ENCODE results near the gene OR5AU1. TPM values are rescaled to one million over a fixed set of nuclear protein-coding genes. Genes with fewer than 3 reads are reported as not detected.
A peak's percentile ranks its signal among the peaks of the same experiment; 100 is the strongest.

The OR5AU1 gene
- total and polyA plus RNA-seq, 2 of the 4 experiments (the other 2 are of a cell fraction), result not detected

DNA sequence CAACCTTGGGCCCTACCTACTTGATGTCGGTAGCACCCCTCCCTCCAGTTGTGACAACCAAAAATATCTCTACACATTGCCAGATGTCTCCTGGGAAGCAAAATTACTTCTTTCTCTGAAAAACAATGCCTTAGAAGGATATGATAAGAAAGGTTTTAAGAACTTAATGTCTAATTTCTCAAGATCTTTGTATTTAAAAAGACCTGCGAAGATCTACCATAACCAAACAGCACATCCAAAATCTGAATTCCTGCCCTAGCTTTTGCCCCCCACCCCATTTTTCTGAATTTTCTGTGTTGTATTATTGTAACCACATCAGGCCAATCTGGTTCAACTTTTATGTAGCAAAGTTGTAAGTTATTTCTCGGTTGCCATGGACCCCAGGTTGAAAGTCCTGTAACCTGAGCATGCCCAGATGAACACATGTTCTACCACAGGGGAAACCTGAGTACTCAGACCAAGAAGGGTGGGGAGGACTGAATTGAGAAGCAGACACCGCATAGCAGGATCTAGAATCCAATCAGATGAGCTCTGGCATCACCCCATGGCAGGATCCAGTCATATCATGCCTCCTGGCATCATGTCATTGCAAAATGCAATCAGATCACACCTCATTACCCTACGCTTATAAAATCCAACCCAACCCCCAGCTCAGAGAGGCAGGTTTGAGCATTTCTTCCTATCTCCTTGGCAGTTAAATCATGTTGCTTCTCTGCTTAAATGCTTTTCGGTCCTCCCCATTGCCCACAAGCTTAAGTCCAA lies 46.3 kb downstream of the OR5AU1 start:
- dilution Hi-C loops (cut with HindIII; ENCODE audit: low sequenced_read_pairs, unreplicated experiment) (no loop called here), intact Hi-C loops (cut with micrococcal nuclease) (loop anchor here (5.0 kb wide), 1 partner anchor 412 kb away; no protein-coding TSS in a partner anchor)
- BruUV-seq (replicated peaks), result no TSS peak

More for the DNA sequence above, 46.3 kb downstream of the OR5AU1 start:
- no peak for DNase-seq
- H3K14ac ChIP-seq (replicated peaks; ENCODE audit: low read depth, low read length), result no peak overlapping the region
- TF ChIP-seq, protein P1, sequence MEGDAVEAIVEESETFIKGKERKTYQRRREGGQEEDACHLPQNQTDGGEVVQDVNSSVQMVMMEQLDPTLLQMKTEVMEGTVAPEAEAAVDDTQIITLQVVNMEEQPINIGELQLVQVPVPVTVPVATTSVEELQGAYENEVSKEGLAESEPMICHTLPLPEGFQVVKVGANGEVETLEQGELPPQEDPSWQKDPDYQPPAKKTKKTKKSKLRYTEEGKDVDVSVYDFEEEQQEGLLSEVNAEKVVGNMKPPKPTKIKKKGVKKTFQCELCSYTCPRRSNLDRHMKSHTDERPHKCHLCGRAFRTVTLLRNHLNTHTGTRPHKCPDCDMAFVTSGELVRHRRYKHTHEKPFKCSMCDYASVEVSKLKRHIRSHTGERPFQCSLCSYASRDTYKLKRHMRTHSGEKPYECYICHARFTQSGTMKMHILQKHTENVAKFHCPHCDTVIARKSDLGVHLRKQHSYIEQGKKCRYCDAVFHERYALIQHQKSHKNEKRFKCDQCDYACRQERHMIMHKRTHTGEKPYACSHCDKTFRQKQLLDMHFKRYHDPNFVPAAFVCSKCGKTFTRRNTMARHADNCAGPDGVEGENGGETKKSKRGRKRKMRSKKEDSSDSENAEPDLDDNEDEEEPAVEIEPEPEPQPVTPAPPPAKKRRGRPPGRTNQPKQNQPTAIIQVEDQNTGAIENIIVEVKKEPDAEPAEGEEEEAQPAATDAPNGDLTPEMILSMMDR (conservative IDR thresholded peaks at IDR 0.05; ENCODE audit: low read depth, low read length), result no peak
- no peak for TF ChIP-seq BHLHE40 (IDR thresholded peaks at IDR 0.05; ENCODE audit: low read depth, low read length)
- TF ChIP-seq MXI1 (IDR thresholded peaks at IDR 0.05; ENCODE audit: borderline replicate concordance, low read depth, low read length), result no peak
- no peak for TF ChIP-seq FOS (IDR thresholded peaks at IDR 0.05; ENCODE audit: low read depth, low read length)
- no peaks in the 10 kb centered on the region for H3K9me3 ChIP-seq (ENCODE audit: control insufficient read depth, insufficient read depth, low read length)
- 44% methylated on average over 1 of the region's 6 CpGs; no CpG with 5 or more reads in 1 of the 2 experiments for WGBS, 2 experiments (ENCODE audit: extremely low coverage in 2 of 2, insufficient read length in 1 of 2)
- no peaks in the 10 kb centered on the region for H3K79me1 ChIP-seq (ENCODE audit: low read depth in 1 of 2, low read length in 2 of 2)
- no peaks in the 10 kb centered on the region for H3K27me3 ChIP-seq (ENCODE audit: control insufficient read depth, insufficient read depth, low read length)
- H2BK15ac ChIP-seq (ENCODE audit: low read depth, low read length), result no peak overlapping the region
- no peak overlapping the region for H3K4me3 ChIP-seq (ENCODE audit: insufficient read depth, low read depth, low read length)
- in situ Hi-C loops (cut with MboI; ENCODE audit: low sequenced_read_pairs), result no loop called here
- H4K8ac ChIP-seq (ENCODE audit: low read depth in 2 of 2, low read length in 2 of 2), result no peak overlapping the region
- POLR2A ChIA-PET (ENCODE audit: unreplicated experiment), result no interaction called here
- peaks cover 4% of the 10 kb centered on the region for H3K4me1 ChIP-seq (ENCODE audit: control insufficient read depth, insufficient read depth, low read length)
- ATAC-seq (ENCODE audit: low read depth), result no peak
- CTCF ChIA-PET, result interaction anchor here (0.6 kb wide), 1 partner anchor 112 kb away, joined by 3 read pairs; no protein-coding TSS in a partner anchor
- H3K9ac ChIP-seq (ENCODE audit: low read depth, low read length), result no peak overlapping the region
- no peak overlapping the region for H2BK5ac ChIP-seq (ENCODE audit: low read depth, low read length, poor library complexity, severe bottlenecking)
- H4K5ac ChIP-seq (ENCODE audit: low read depth, low read length), result no peak overlapping the region
- H2AFZ ChIP-seq (replicated peaks; ENCODE audit: low read length, poor library complexity), result peak overlapping the region; percentile 47
- no peak overlapping the region for H2BK20ac ChIP-seq (ENCODE audit: low read depth, low read length)
- H3K4me2 ChIP-seq (ENCODE audit: low read depth, low read length), result no peak overlapping the region
- H3K27ac ChIP-seq (ENCODE audit: insufficient read depth, low read length), result no peak overlapping the region
- H3K56ac ChIP-seq (ENCODE audit: extremely low read depth, insufficient read depth, low read length), result no peak overlapping the region
- H3K18ac ChIP-seq (ENCODE audit: low read depth, low read length), result no peak overlapping the region
- no peaks in the 10 kb centered on the region for H3K9me1 ChIP-seq (ENCODE audit: insufficient read depth, low read length)
- no peaks in the 10 kb centered on the region for H4K20me1 ChIP-seq (ENCODE audit: insufficient read depth, low read length)
- H2BK120ac ChIP-seq (ENCODE audit: low read depth, low read length), result no peak overlapping the region
- H2AK5ac ChIP-seq (ENCODE audit: low read depth, low read length), result no peak overlapping the region
- H3K36me3 ChIP-seq (ENCODE audit: control insufficient read depth, insufficient read depth, low read length), result no peaks in the 10 kb centered on the region
- no peak overlapping the region for H4K91ac ChIP-seq (ENCODE audit: insufficient read depth, low read depth, low read length)
- H3K23ac ChIP-seq (ENCODE audit: low read depth, low read length), result no peak overlapping the region
- no peak overlapping the region for H3K4ac ChIP-seq (ENCODE audit: low read depth, low read length)
- no peak overlapping the region for H2AK9ac ChIP-seq (replicated peaks; ENCODE audit: low read depth, low read length, poor library complexity)
